Nephron (organoid): ENCODE measurements around the gene MICAL2.

ENCODE experiments used
- H3K27ac Mint-ChIP-seq, 3 experiments: 2 replicates each; pipeline ENCODE4 v1.8.0; 2020; ENCODE audit warnings: mixed read lengths in 3 of 3, mild to moderate bottlenecking in 2 of 3, moderate library complexity in 1 of 3
- H3K27me3 Mint-ChIP-seq: 2 replicates; pipeline ENCODE4 v1.8.0; 2021; ENCODE audit warnings: low read depth, mild to moderate bottlenecking, moderate library complexity, mixed read lengths
- H3K36me3 Mint-ChIP-seq: 2 replicates; pipeline ENCODE4 v1.8.0; 2020; ENCODE audit warnings: low read depth, mixed read lengths
- H3K4me1 Mint-ChIP-seq: 2 replicates; pipeline ENCODE4 v1.8.0; 2020; ENCODE audit warnings: mixed read lengths
- H3K4me3 Mint-ChIP-seq, 3 experiments: 2 replicates each; pipeline ENCODE4 v1.8.0; 2020; ENCODE audit warnings: mild to moderate bottlenecking in 3 of 3, mixed read lengths in 3 of 3, moderate library complexity in 2 of 3
- H3K9me3 Mint-ChIP-seq: 2 replicates; pipeline ENCODE4 v1.8.0; 2020; ENCODE audit warnings: mixed read lengths
- CTCF ChIP-seq, 3 experiments: fragments of 200-600 bp; sonication (generic); IDR thresholded peaks; one replicate each; pipeline ENCODE4 v1.5.0; 2021; ENCODE audit warnings: antibody characterized with exemption in 3 of 3; ENCODE audit not compliant: unreplicated experiment in 3 of 3

The MICAL2 gene

GRCh38 chr11:12105471-12105870, 4.9 kb upstream of the MICAL2 start:
- H3K9me3 Mint-ChIP-seq = no peaks in the 10 kb centered on the region
- TF ChIP-seq CTCF (IDR thresholded peaks at IDR 0.05; ENCODE audit: unreplicated experiment in 3 of 3) = no peak
- H3K4me3 Mint-ChIP-seq = no peak overlapping the region
- H3K27ac Mint-ChIP-seq = no peak overlapping the region
- H3K36me3 Mint-ChIP-seq = no peaks in the 10 kb centered on the region
- H3K27me3 Mint-ChIP-seq = peaks cover 85% of the 10 kb centered on the region
- peaks cover 5% of the 10 kb centered on the region for H3K4me1 Mint-ChIP-seq

- Mint-ChIP-seq H3K27me3 (peaks cover 82% of the 10 kb centered on the region), H3K4me3 (no peak overlapping the region), H3K36me3 (no peaks in the 10 kb centered on the region), H3K4me1 (peaks cover 5% of the 10 kb centered on the region), H3K9me3 (no peaks in the 10 kb centered on the region), H3K27ac (no peak overlapping the region)
- no peak for TF ChIP-seq CTCF (IDR thresholded peaks at IDR 0.05; ENCODE audit: unreplicated experiment in 3 of 3)
Observed at GRCh38 chr11:12106101-12106500, 4.3 kb upstream of the MICAL2 start.

GRCh38 chr11:12106501-12106900, 3.9 kb upstream of the MICAL2 start:
- Mint-ChIP-seq H3K36me3 (no peaks in the 10 kb centered on the region), H3K4me1 (peaks cover 5% of the 10 kb centered on the region), H3K27me3 (peaks cover 81% of the 10 kb centered on the region), H3K27ac (no peak overlapping the region), H3K4me3 (no peak overlapping the region), H3K9me3 (no peaks in the 10 kb centered on the region)
- TF ChIP-seq CTCF (IDR thresholded peaks at IDR 0.05; ENCODE audit: unreplicated experiment in 3 of 3) = no peak

- Mint-ChIP-seq H3K27ac (no peak overlapping the region), H3K36me3 (no peaks in the 10 kb centered on the region), H3K4me1 (peaks cover 5% of the 10 kb centered on the region), H3K4me3 (peak overlapping the region; percentile 52 to 84 (median 67)), H3K9me3 (no peaks in the 10 kb centered on the region), H3K27me3 (peaks cover 82% of the 10 kb centered on the region)
- no peak for TF ChIP-seq CTCF (IDR thresholded peaks at IDR 0.05; ENCODE audit: unreplicated experiment in 3 of 3)
Observed at GRCh38 chr11:12108875-12109453, 1.4 kb upstream of the MICAL2 start.

- peaks cover 5% of the 10 kb centered on the region for H3K4me1 Mint-ChIP-seq
- H3K27me3 Mint-ChIP-seq = peaks cover 76% of the 10 kb centered on the region
- peak overlapping the region; percentile 78 to 85 (median 84) for H3K4me3 Mint-ChIP-seq
- no peaks in the 10 kb centered on the region for H3K36me3 Mint-ChIP-seq
- H3K9me3 Mint-ChIP-seq = no peaks in the 10 kb centered on the region
- no peak for TF ChIP-seq CTCF (IDR thresholded peaks at IDR 0.05; ENCODE audit: unreplicated experiment in 3 of 3)
- H3K27ac Mint-ChIP-seq = no peak overlapping the region
Observed at GRCh38 chr11:12109591-12110196, 696 bp upstream of the MICAL2 start.
